HG03135 (cell line): ENCODE results near the gene PRSS50.

Source experiments
- ATAC-seq: cut with Tn5 transposase; IDR thresholded peaks from one replicate; pipeline ENCODE4 v1.9.1; 2021; ENCODE audit warnings: mild to moderate bottlenecking, moderate library complexity; ENCODE audit not compliant: unreplicated experiment

PRSS50 gene

DNA sequence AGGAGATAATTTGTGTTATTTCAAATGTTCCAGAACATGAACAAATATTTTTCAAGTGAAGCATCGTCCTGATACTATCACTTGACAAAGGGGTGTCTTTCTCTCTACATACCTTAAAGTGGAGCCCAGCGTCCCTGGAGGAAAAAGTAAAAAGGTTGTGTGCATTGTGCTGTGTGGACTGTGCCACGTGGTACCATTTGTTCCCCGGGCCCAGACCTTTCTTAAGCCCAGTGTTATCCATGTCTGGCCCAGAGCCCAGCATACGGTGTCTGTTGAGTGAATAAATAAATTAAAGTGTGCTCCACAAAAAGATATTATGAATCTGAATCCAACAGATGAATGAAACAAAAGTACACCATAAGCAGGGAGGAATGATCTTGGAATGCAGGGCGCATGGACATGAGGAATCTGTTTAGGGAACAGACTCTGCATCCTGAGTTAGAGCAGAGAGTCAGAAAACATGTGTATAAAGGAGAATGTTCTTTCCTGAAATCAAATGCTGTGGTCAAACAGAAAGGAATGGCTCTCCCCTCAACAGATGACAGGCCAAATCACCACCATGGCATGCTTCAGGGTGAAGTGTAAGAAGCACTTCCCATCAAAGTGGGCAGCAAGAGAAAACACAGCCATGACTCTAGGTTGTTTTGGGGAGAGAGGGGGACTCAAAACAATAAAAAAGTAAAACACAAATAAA is 8.1 kb upstream of the PRSS50 start:
- no peak for ATAC-seq

DNA sequence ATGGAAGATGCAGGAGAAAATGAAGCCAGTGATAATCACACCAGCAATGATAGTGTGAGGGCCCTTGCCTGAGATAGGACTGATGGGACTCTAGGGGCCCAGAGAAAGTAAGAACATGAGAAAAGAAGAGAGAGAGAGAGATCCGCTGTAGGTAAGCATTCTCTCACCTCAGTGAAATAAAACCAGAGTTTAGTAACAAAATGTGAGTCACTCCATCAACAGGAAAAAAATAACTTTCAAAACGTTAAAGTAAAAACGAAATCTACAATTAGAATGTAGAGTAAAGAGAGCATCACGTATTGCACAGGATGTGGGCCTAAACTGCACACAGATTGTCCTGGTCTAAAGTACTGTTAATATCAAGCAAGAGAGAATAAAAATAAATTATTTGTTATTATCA is 6.8 kb upstream of the PRSS50 start:
- ATAC-seq, result no peak

DNA sequence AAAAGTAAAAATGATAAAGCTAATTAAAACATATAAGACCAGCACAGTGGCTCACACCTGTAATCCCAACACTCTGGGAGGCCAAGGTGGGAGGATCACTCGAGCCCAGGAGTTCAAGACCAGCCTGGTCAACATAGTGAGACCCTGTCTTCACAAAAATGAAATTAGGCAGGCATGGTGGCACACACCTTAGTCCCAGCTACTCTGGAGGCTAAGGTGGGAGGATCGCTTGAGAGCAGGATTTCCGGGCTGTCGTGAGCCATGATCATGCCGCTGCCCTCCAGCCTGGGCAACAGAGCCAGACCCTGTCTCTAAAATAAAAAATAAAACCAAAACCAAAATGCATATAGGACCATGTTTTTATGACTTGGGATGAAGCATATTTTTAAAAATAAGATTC is 4.8 kb upstream of the PRSS50 start:
- ATAC-seq, result no peak

DNA sequence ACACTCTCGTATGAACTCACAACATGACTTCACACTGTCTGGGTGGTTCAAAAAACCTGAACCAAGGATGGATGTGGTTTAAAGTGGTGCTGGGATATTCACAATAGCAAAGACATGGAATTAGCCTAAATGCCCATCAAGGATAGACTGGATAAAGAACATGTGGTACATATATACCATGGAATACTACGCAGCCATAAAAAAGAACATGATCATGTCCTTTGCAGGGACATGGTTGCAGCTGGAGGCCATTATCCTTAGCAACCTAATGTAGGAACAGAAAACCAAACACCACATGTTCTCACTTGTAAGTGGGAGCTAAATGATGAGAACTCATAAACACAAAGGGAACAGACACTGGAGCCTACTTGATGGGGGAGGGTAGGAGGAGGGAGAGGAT is 3.3 kb upstream of the PRSS50 start:
- ATAC-seq, result no peak

DNA sequence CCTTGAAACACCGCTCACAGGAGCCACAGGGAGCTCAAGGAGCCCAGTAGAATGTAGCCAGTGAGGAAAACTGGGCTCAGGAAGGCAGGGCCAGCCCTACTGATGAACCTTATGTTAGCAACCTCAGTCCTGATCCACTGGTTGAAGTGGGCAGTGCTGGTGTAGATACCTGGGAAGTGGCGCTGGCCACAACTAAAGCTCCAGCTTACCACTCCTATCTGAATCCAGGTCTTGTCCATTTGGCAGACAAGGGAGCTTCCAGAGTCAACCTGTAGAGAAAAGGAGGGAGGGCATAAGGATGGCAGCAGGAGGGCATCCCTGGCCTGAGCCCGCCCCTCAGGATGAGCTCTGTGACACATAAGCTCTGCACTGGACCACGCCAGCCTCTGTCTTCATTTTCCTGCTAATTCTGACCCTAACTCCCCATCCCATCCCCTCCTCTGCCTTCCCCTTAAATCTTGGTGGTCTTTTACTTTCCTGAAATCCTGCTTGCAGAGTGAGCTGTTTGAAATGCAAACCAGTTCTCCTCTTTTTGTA is 2.1 kb upstream of the PRSS50 start:
- no peak for ATAC-seq

DNA sequence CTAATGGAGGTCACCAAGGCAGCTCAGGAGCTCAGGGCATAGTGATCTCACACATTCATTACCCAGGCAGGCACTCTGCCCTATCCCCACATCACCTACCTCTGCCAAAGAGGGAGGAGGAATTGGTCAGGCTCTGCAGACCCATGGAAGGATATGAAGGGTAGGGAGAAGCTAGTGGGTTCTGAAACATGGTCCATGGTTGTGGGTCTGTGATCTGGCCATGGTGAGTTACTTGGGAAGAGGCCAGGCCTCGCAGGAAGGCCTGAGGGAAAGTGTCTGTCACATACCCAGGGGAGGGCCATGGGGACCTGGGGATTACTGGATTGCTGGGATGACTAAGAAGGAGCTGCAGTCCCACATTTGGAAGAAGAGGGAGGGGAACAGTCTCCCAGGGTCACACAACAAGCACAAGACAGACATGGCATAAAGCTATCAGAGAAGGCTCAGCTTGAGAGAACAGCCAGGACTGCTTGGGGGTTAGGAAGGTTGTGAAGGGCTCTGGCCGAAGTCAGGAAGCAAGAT is 1.4 kb upstream of the PRSS50 start:
- ATAC-seq, result no peak

DNA sequence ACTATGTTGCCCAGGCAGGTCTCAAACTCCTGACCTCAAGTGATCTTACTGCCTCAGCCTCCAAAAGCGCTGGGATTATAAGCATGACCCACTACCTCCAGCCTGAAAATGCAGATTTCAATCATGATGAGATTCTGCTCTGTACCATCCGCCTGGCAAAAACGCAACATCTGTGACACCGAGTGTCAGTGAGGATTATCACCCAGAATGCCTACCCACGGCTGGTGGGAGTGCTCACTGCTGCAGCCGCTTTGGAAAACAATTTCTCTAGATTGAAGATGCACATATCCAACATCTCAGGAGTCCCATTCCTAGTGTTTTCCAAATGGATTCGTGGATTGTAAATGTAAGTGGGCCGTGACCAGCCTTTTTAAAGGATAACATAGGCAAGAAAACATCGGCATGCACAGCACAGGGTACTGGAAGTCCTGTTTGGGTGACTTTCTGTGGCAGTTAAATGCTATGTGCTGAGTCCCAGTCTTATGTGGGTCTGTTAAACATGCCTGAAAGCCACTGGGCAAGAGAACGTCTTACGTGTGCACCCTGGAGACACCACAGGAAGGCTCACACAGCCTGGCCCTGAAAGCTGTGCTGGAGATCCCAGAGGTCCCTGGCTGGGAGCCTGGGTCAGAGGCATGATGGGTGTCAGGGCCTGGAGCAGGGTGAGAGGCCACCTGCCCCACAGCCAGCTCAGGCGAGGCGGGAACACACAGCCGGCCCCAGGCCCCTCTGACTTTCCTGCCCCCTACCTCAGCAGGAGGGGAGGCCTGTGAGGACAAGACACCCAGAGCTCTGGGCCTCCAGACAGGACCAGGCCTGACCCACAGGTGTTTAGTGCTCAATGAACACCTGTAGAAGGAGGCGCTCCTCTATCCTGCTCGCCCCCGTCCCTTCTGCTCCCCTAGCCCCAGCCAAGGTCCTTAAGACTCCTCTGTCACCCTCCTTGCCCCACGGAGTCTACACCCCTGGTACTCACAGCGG is 918 bp downstream of the PRSS50 start:
- ATAC-seq, result no peak

DNA sequence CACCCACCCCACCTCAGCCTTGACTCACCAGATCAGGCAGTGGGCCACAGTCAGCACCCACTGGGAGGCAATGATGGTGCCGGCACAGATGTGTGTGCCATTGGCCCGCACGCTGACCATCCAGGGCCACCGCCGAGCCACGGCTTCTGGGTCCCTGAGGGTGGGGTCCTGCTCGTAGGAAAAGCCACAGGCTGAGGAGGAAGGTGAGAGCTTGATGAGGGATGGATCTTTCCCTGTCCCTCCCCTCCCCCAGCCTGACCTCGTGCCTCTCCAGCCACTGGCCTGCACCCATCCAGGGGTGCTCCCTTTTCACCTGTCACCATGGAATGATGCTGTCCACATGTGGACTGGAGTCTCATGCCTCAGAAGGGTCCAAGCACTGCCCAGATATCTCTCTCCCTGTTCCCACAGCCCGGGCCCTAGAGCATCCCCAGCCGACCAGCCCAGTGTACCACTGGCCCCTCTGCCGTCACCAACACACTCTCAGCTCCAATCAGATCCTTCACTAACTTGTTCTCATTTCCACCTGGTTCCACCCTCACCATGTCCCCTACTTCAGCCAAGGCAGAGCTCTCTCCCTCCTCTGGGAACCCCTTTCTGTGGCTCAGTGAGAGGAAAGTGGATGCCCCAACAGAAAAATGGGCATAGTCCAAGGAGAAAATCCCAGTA is 2.0 kb downstream of the PRSS50 start:
- ATAC-seq, result no peak

DNA sequence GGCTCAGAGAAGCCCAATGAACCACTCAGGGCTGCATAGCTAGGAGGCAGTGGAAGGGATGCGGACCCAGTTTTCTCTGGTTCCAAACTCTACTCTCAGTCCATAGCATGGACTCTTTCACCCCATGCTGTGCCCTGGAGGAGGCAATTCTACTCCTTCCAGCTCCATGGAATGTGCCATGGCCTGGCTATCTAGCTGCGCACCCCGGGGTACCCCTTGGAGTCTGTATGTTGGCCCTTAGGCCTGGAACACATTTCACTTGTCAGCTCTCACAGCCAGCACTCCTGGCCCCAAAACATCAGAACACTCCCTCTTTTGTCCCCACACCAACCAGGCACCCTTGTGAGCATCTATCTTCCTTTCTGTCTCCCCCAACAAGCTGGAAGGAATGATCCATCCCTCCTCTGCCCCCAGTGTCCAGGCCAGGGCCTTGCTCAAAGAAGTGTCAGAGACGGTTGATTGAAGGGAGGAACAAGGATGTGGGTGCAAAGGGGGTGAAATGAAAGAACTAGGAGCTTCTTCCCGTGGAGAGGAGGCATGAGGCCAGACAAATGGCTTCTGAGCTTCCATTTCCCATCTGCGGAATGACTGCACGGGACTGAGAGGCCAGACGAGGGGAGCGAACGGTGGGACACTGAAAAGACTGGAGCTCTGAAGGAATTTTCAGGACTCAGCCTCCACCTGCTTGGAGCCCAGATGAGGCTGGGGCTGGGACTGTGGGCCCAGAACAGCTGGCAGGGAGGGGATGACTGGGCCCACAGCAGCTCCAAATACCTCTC is 2.8 kb downstream of the PRSS50 start:
- no peak for ATAC-seq

DNA sequence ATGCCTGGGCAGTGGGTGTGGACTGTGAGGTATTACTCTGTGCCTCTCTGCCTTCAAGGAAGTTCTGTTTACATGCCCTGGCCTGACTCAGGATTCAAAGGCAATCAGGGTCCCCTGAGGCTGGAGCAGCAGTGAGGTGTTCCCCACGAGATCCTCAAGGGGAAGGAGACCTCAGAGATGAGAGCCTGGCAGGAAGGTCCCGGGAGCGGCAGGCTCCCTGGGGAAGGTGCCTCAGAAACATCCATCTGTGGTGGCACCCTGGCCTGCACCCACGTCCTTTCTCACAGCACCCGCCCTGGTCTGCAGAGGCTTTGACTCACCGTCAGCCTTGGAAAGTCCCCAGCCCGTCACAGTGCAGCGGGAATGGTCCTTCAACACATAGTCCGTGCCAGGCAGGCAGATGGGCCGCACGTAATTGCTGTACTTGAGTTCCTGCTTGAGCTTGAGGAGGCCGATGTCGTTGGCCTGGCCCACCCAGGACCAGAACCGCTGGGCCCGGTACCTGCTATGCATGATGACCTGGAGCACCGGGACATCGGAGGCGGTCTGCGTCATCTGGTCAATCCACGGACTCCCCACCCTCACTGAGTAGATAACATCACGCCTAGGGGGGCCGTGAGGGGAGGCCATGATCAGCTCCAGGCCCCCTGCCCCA is 3.6 kb downstream of the PRSS50 start:
- no peak for ATAC-seq

DNA sequence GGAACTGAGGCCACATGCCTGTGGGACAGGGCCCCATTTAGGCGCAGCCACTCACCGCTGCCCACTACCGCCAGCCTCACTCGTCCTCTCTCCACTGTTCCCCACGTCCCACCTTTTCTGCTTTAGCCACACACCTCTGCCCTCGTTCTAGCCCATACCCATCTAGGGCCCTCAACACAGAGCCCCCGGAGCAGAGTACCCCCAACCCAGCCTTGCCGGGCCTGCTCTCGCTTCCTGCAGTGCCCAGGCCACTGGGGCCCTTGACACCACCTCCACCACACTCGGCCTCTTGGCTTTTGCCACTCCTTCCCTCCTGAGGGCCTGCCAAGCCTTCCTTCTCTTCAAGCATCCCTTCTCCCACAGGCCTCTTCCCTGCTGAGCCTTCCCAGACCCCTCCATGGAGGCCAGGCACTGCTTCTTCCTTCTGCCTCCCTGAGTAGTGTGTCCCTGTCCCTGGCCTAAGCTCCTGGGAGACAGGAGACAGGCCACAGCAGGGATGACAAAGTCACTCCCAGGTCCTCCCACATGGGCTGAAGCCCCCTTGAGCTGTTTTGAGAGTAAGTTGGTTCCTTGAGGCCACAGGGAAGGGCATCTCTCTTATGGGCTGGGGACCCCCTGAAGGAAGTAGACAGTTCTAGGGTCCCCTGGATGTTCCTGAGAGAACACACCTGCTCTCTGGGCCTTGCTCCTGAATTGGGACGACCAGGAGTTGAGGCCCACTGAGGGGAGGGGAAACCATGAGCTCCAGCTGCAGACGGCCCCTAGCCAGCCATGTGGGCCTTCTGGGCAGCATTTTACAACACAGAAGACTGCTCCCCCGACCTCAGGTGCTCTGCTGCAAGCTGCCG is 4.4 kb downstream of the PRSS50 start:
- no peak for ATAC-seq

DNA sequence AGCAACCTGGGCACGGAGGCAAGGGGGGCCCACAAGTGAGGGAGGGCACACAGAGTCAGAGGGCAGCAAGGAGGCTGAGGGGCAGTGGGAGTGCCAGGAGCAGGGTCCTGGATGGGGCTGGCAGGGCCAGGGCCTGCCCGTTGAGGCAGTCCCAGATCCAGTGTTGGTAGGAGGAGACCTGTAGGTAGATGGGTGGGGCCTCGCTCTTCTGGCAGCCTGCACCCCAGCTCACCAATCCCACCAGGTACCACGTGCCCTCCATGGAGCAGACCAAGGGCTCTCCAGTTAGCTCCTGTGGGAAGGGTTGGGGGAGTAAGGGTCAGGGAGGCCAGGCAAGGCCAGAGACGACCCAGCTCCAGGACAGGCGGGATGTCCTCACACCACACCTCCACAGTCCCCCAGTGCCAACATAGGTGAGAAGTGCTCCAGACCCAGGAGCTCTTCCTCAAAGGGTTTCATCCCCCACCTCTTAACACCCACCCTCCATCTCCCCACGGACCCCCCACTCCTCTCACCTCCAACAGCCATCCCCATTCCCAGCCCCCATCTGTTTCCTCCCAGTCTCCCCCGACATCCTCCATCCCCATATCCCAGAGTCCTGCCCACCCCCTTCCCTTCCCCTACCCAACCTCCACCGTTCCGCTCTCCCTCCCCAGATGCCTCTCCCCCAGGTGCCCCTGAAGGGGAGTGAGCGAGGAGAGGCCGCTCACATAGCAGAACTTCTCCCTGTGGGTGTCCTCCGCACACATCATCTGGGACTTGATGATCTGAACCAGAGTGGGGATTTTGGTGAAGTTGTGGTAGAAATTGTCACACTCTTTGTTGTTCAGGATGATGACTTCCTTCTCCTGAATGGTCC is 5.2 kb downstream of the PRSS50 start:
- ATAC-seq, result no peak

DNA sequence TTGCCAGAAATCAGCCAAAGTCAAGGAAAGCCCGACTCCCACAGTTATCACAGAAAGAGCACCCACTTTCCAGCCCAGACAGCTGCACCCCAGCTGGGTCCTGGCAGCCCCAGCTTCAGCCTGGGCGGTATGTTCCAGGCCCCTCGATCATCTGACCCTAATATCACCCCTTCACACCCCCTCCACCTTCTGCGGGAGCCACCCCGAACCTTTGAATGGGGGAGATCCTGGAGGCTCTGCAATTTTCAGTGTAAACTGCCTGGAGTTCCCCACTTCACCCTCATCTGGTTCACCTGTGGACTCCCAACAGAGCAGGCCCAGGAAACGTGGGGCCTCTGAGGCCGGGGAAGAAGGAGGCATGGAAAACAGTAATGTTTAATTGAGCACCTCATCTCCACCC is 5.9 kb downstream of the PRSS50 start:
- no peak for ATAC-seq

DNA sequence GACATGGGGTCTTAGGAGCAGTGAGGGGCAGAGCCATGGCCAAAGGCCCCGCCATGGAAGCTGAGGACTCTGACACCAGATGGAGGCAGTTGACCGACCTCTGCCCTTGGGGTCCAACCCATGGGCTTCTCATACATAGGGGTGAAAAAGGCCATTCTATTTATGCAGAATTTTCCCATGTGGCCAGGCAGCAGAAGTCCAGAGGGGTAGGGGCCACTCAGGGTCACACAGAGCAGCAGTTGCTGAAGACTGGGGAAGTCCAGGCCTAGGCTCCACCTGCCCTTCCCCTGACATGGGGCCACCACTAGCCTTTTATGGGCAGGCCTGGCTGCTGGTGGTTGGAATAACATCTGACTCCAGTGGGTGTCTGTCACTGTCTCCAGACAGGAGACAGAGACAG is 6.4 kb downstream of the PRSS50 start:
- no peak for ATAC-seq

DNA sequence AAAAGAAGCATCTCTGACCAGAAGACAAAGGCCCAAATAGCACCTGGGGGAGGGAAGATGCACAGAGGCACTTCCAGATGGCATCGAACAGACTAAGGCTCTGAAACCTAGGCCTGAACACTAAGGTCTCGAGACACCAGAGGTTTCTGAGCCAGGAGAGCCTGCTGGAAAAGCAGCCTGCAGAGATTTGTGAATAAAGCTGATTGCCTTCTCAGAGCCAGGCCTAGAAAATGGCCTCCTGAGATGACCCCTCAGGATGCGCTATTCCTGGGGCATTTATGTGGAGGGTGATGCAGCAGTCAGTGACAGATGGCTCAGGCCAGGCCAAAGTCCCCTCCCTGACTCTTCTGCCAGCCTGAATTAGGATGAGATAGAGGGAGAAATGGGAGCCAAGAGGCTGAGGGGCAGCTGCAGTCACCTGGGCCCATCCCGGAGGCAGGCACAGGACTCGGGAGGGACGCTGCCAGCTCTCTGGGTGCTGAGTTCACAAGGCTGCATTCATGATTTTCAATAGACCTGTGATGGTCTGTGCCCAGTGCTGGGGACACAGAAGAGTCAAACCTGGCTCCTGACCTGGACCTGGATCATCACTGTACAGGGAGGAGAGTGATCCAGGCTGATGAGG is 6.9 kb downstream of the PRSS50 start:
- no peak for ATAC-seq

DNA sequence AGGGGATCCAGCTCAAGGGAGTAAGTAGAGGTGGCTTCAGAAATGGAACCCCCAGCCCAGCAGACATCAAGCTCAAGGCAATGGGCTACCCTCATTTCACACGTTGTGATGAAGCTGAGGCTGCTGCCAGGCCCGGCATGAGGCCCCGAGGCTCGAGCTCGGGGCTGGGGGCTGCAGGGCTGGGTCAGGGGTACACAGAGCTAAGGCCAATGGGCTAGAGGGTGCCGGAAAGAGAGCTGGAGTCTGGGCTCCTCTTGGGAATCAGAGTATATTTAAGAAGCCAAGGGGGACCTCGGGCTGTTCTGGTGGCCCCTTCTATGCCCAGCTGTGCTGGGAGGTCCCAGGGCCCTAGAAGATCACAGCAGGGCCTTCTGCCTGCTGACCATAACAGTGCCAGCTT is 7.4 kb downstream of the PRSS50 start:
- no peak for ATAC-seq

DNA sequence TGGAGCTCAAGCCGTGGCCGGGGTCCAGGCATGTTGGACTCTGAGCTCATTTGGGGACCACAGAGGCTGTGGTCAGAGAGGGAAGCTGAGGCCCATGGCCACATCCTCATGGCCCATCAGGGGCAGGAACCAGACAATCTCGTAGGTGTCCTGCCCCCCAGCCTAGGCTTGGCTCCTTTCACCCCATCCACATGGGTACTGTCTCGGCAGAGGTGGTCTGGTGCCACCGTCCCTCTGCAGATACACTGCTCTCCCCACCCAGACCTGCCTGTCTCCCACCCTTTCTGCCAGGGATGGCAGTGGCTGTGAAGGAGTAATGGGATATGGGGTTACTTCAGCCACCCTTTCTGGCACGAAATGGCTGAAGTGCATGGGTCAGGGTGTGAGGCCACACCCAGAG is 7.9 kb downstream of the PRSS50 start:
- ATAC-seq, result no peak
